Hematopoietic multipotent progenitor cell treated with erythropoietin and hydrocortisone succinate and interleukin-3 and kit ligand, for 8 days (in vitro differentiated cells): Measurements from ENCODE around the gene PLCG1.

Experiments
- DNase-seq: peaks from one replicate; pipeline ENCODE4 v3.0.0-alpha.2; 2015

The PLCG1 gene

GRCh38 chr20:41136680-41137613 is at the start of gene PLCG1:
PLCG1 (plus strand) TSS chr20:41137543; CDS start chr20:41137642, 99 bp downstream.
- DNase-seq, result peak; percentile 74

- no peak for DNase-seq
Observed at GRCh38 chr20:41087777-41088176, 49.6 kb upstream of the PLCG1 start.

DNA sequence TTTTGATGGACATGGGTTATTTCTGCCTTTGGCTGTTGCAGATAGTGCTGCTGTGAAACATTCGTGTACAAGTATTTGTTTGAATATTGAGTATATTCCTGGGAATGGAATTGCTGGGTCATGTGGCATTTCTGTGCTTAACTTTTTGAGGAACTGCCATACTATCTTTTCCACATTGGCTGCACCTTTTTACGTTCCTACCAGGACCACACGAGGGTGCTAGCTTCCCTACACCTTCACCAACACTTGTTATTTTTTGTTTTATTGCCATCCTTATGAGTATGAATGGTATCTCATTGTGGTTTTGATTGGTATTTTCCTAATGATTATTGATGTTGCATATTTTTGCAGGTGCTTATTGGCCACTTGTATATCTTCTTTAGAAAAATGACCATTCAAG is 47.8 kb upstream of the PLCG1 start:
- DNase-seq, result no peak

- DNase-seq, result no peak
Observed at GRCh38 chr20:41091927-41092326, 45.4 kb upstream of the PLCG1 start.

- no peak for DNase-seq
Observed at GRCh38 chr20:41094353-41095055, 42.8 kb upstream of the PLCG1 start.

GRCh38 chr20:41095110-41095969 is 42.0 kb upstream of the PLCG1 start:
- peak; percentile 70 for DNase-seq

DNA sequence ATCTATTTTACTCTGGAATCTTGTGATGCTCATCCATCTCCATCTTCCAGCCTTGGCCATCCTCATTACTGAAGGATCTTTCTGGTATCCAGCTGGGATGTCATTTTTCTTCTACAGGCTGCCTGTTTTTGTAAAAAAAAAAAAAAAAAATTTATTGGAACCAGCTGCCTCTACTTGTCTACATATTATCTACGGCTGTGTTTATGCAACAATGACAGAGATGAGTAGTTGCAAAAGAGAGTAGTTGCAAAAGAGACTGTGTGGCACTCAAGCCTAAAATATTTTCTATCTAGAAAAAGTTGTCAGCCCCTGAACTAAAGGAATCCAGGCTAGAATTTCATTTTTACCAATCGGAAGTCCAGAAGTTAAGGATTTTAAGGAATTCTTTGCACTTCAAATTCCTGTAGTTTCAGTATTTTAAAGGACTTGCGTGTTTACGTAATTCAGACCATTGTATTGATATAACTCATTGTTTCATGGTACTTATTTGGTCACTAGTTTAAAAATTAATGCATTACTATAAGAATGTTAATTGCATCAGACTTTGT is 38.6 kb upstream of the PLCG1 start:
- DNase-seq, result no peak

GRCh38 chr20:41100001-41100480 is 37.3 kb upstream of the PLCG1 start:
- DNase-seq, result no peak

DNA sequence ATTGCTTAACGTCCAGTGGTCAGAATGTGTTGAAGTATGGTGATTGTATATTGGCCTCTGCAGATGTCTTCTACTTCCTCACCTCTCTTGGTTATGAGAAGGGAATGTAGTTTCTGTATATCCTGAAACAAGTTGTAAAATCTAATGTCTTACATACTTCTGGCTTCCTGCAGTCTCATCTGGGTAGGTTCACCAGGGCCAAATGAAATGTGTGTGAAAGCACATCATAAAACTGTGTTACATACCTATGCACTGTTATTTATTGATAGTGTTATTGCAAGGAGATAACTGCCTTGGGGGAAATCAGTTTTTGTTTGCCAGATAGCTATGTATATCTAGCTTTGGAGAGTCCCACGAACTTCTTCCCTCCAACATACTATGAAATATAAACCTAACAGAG is 35.7 kb upstream of the PLCG1 start:
- DNase-seq, result no peak

GRCh38 chr20:41108531-41108930 is 28.8 kb upstream of the PLCG1 start:
- no peak for DNase-seq

GRCh38 chr20:41110012-41110411 is 27.3 kb upstream of the PLCG1 start:
- DNase-seq, result no peak

GRCh38 chr20:41110930-41111577 is 26.3 kb upstream of the PLCG1 start:
- DNase-seq, result no peak

DNA sequence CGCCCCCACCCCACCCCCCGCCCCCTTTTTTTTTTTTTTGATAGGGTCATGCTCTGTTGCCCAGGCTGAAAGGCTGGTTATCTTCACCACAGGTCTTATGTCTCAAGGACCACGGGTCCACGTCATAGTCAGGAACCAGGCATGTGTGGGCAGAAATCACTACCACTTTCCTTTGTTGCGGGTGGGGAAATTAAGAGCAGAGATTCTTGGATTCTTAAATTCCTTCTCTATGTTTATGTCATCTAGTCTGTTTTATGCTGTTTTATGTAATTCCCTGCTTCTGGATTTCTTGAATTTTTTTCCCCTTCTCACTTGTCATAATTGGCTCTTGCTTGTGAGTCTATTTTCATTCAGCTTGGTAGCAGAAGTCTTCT is 25.8 kb upstream of the PLCG1 start:
- no peak for DNase-seq

DNA sequence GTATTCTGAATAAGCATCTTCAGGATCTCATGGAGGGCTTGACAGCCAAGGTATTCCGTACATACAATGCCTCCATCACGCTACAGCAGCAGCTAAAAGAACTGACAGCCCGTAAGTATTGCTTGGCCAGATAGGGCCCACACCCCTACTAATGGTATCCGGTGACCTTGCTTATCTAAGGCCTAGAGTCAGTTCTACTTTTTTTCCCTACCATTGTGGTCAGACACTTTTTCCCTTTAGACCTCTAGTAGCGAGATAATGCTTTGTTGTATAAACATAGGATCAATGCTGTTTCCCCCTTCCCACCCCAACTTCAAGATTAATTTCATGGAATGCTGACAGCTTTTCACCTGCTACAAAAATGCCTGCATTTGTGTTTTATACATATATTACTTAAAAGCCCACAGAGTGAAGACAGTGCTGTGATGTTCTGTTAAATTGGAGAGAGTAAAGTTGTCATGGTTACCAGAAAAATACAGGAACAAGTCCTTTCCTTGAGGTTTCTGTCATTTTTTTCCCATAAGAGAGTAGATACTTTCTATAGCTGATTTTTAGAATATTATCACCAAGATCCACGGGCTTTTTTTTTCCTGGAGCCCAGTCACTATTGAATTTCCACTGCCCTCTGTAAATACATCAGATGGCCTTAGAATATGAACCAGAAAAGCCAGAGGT is 20.9 kb upstream of the PLCG1 start:
- peak; percentile 87 for DNase-seq

GRCh38 chr20:41118159-41118558 is 19.2 kb upstream of the PLCG1 start:
- DNase-seq, result peak; percentile 80

DNA sequence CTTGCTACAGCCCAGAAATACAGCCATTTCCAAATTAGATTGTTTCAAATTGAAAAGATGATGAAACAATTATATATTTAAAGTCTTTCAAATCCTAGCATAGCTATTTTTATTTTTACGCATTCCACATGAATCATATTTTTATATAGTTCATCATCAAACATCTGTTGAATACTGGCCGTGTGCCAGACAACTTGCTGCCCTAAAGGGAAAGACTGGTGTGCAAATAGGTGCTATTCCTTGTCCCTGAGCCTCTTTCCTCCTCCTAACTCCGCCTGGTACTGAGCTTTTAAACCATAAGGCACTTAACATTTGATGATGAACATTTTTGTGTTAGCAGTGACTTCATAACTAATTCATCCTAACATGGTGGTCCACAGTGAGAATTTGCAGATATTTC is 18.7 kb upstream of the PLCG1 start:
- peak; percentile 30 for DNase-seq

DNA sequence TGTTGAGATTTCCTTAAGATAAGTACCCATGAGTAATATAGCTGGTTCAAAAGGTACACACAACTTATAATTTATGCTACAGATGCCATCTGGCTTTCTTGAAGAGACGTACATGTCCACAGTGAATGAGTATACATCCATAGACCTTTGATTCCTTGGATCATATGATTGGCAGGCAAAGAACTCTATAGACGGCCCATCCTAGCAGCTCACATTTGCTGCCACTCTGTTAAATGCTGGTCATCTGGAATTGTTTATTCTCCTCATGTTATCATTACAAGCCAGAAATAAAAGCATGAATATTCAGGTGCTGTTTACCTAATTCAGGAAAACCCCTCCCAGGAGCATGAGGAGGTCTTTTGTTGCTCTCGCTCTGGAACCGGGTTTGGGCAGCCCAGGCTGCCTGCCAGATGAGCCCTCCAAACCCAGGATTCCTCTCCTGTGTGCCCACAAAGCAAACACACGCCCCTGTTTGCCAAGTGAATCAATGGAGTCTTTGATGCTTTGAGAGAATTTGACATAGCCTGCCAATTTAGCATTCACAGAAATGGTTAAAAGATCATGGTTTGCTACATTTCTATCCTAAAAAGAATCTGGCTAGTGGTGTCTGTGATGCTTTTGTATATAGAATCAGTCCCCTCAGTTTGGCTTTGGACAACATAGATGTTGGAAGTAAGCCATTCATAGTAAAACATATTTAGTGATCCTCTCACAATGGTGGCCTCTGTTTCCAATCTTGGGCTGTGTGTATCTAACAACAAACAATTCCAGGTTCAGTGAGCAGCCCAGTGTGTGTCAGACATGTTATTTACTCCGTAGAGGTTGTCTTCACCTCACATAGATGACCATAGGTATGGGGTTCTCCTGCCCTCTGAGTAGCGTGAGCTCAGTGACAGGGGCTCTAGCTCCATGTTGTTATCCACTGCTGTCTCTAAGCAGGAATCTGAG is 17.5 kb upstream of the PLCG1 start:
- DNase-seq, result no peak

DNA sequence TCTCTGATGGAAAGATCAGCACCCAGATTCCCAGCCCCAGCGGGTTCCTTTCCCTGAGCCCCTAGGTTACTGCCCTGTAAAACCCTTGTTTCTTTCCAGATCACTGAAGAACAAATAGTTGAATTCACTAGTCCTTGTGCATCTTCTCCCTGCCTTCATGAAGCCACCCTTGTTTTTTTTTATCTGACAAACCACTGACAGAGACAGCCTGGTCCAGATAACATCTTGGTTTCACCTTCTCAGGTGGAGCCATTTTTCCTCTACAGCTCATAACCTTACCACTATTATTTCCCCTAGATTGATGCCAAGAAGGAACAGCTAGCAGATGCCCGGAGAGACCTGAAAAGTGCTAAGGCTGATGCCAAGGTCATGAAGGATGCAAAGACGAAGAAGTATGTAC is 15.9 kb upstream of the PLCG1 start:
- DNase-seq, result no peak

GRCh38 chr20:41123631-41124030 is 13.7 kb upstream of the PLCG1 start:
- DNase-seq, result no peak

- no peak for DNase-seq
Observed at GRCh38 chr20:41124451-41125094, 12.8 kb upstream of the PLCG1 start.
